ENCODE data around the gene CHD5.

The CHD5 gene

GRCh38 chr1:6171548-6172124 lies 8.5 kb downstream of the CHD5 start:
- Histone ChIP-seq H3K27ac (ENCODE audit: low read depth, low read length) (no peak overlapping the region), H2AFZ (ENCODE audit: low read length, unreplicated experiment) (no peak overlapping the region), H3K27me3 (ENCODE audit: insufficient read depth, low read length) (peaks cover 51% of the 10 kb centered on the region), H3K4me3 (ENCODE audit: low read depth, low read length) (no peak overlapping the region), H3K4me1 (ENCODE audit: control insufficient read depth, insufficient read depth, low read length, unreplicated experiment) (no peaks in the 10 kb centered on the region), H3K79me2 (ENCODE audit: control insufficient read depth, insufficient read depth, low read length, unreplicated experiment) (no peaks in the 10 kb centered on the region), H3K36me3 (ENCODE audit: insufficient read depth, low read length) (no peaks in the 10 kb centered on the region)

- Histone ChIP-seq H3K27ac (ENCODE audit: low read depth, low read length) (no peak overlapping the region), H2AFZ (ENCODE audit: low read length, unreplicated experiment) (no peak overlapping the region), H3K4me3 (ENCODE audit: low read depth, low read length) (no peak overlapping the region), H3K4me1 (ENCODE audit: control insufficient read depth, insufficient read depth, low read length, unreplicated experiment) (no peaks in the 10 kb centered on the region), H3K36me3 (ENCODE audit: insufficient read depth, low read length) (no peaks in the 10 kb centered on the region), H3K27me3 (ENCODE audit: insufficient read depth, low read length) (peaks cover 49% of the 10 kb centered on the region), H3K79me2 (ENCODE audit: control insufficient read depth, insufficient read depth, low read length, unreplicated experiment) (no peaks in the 10 kb centered on the region)
These were observed 9.3 kb downstream of the CHD5 start for GRCh38 chr1:6170742-6171201.

GRCh38 chr1:6170116-6170741 lies 9.9 kb downstream of the CHD5 start:
- H3K27ac ChIP-seq (ENCODE audit: low read depth, low read length): no peak overlapping the region
- no peaks in the 10 kb centered on the region for H3K4me1 ChIP-seq (ENCODE audit: control insufficient read depth, insufficient read depth, low read length, unreplicated experiment)
- no peak overlapping the region for H3K4me3 ChIP-seq (ENCODE audit: low read depth, low read length)
- no peaks in the 10 kb centered on the region for H3K36me3 ChIP-seq (ENCODE audit: insufficient read depth, low read length)
- H3K79me2 ChIP-seq (ENCODE audit: control insufficient read depth, insufficient read depth, low read length, unreplicated experiment): no peaks in the 10 kb centered on the region
- peaks cover 50% of the 10 kb centered on the region for H3K27me3 ChIP-seq (ENCODE audit: insufficient read depth, low read length)
- no peak overlapping the region for H2AFZ ChIP-seq (ENCODE audit: low read length, unreplicated experiment)

- peaks cover 50% of the 10 kb centered on the region for H3K27me3 ChIP-seq (ENCODE audit: insufficient read depth, low read length)
- no peaks in the 10 kb centered on the region for H3K4me1 ChIP-seq (ENCODE audit: control insufficient read depth, insufficient read depth, low read length, unreplicated experiment)
- no peak overlapping the region for H2AFZ ChIP-seq (ENCODE audit: low read length, unreplicated experiment)
- H3K79me2 ChIP-seq (ENCODE audit: control insufficient read depth, insufficient read depth, low read length, unreplicated experiment): no peaks in the 10 kb centered on the region
- no peak overlapping the region for H3K4me3 ChIP-seq (ENCODE audit: low read depth, low read length)
- no peaks in the 10 kb centered on the region for H3K36me3 ChIP-seq (ENCODE audit: insufficient read depth, low read length)
- no peak overlapping the region for H3K27ac ChIP-seq (ENCODE audit: low read depth, low read length)
These were observed 11.1 kb downstream of the CHD5 start for GRCh38 chr1:6168947-6169586.

GRCh38 chr1:6167391-6168303 lies 12.5 kb downstream of the CHD5 start:
- Histone ChIP-seq H3K4me3 (ENCODE audit: low read depth, low read length) (no peak overlapping the region), H3K27me3 (ENCODE audit: insufficient read depth, low read length) (peaks cover 57% of the 10 kb centered on the region), H3K4me1 (ENCODE audit: control insufficient read depth, insufficient read depth, low read length, unreplicated experiment) (no peaks in the 10 kb centered on the region), H3K36me3 (ENCODE audit: insufficient read depth, low read length) (no peaks in the 10 kb centered on the region), H3K27ac (ENCODE audit: low read depth, low read length) (no peak overlapping the region), H2AFZ (ENCODE audit: low read length, unreplicated experiment) (no peak overlapping the region), H3K79me2 (ENCODE audit: control insufficient read depth, insufficient read depth, low read length, unreplicated experiment) (no peaks in the 10 kb centered on the region)

- Histone ChIP-seq H3K4me1 (ENCODE audit: control insufficient read depth, insufficient read depth, low read length, unreplicated experiment) (no peaks in the 10 kb centered on the region), H3K27me3 (ENCODE audit: insufficient read depth, low read length) (peaks cover 55% of the 10 kb centered on the region), H2AFZ (ENCODE audit: low read length, unreplicated experiment) (no peak overlapping the region), H3K27ac (ENCODE audit: low read depth, low read length) (no peak overlapping the region), H3K36me3 (ENCODE audit: insufficient read depth, low read length) (no peaks in the 10 kb centered on the region), H3K4me3 (ENCODE audit: low read depth, low read length) (no peak overlapping the region), H3K79me2 (ENCODE audit: control insufficient read depth, insufficient read depth, low read length, unreplicated experiment) (no peaks in the 10 kb centered on the region)
These were observed 13.3 kb downstream of the CHD5 start for GRCh38 chr1:6166655-6167390.

GRCh38 chr1:6166221-6166620 lies 13.9 kb downstream of the CHD5 start:
- Histone ChIP-seq H3K4me1 (ENCODE audit: control insufficient read depth, insufficient read depth, low read length, unreplicated experiment) (no peaks in the 10 kb centered on the region), H3K36me3 (ENCODE audit: insufficient read depth, low read length) (no peaks in the 10 kb centered on the region), H3K4me3 (ENCODE audit: low read depth, low read length) (no peak overlapping the region), H3K27me3 (ENCODE audit: insufficient read depth, low read length) (peaks cover 55% of the 10 kb centered on the region), H2AFZ (ENCODE audit: low read length, unreplicated experiment) (no peak overlapping the region), H3K79me2 (ENCODE audit: control insufficient read depth, insufficient read depth, low read length, unreplicated experiment) (no peaks in the 10 kb centered on the region), H3K27ac (ENCODE audit: low read depth, low read length) (no peak overlapping the region)

GRCh38 chr1:6165441-6165985 lies 14.6 kb downstream of the CHD5 start:
- no peak overlapping the region for H2AFZ ChIP-seq (ENCODE audit: low read length, unreplicated experiment)
- H3K4me3 ChIP-seq (ENCODE audit: low read depth, low read length): no peak overlapping the region
- no peaks in the 10 kb centered on the region for H3K79me2 ChIP-seq (ENCODE audit: control insufficient read depth, insufficient read depth, low read length, unreplicated experiment)
- H3K27me3 ChIP-seq (ENCODE audit: insufficient read depth, low read length): peaks cover 57% of the 10 kb centered on the region
- no peaks in the 10 kb centered on the region for H3K36me3 ChIP-seq (ENCODE audit: insufficient read depth, low read length)
- no peaks in the 10 kb centered on the region for H3K4me1 ChIP-seq (ENCODE audit: control insufficient read depth, insufficient read depth, low read length, unreplicated experiment)
- H3K27ac ChIP-seq (ENCODE audit: low read depth, low read length): no peak overlapping the region

- Histone ChIP-seq H3K4me3 (ENCODE audit: low read depth, low read length) (no peak overlapping the region), H3K36me3 (ENCODE audit: insufficient read depth, low read length) (no peaks in the 10 kb centered on the region), H2AFZ (ENCODE audit: low read length, unreplicated experiment) (no peak overlapping the region), H3K4me1 (ENCODE audit: control insufficient read depth, insufficient read depth, low read length, unreplicated experiment) (no peaks in the 10 kb centered on the region), H3K27ac (ENCODE audit: low read depth, low read length) (no peak overlapping the region), H3K79me2 (ENCODE audit: control insufficient read depth, insufficient read depth, low read length, unreplicated experiment) (no peaks in the 10 kb centered on the region), H3K27me3 (ENCODE audit: insufficient read depth, low read length) (peaks cover 58% of the 10 kb centered on the region)
These were observed 15.1 kb downstream of the CHD5 start for GRCh38 chr1:6165027-6165426.
